T-helper 2 cell treated with Interferon-gamma antibody and Interleukin-4, amounts not matched to agents 5 μg/mL and 100 μg/mL, for 36 hours (primary cell): ENCODE data around the gene TMSB15A.
"Not testable (repeated sequence)": the region's sequence is repeated elsewhere in the genome, so short reads cannot be mapped to it uniquely, and the experiment has no call there.

ENCODE experiments used
- DNase-seq: peaks from one replicate; pipeline ENCODE4 v3.0.0; 2021; ENCODE audit warnings: low spot score
- H3K27ac Mint-ChIP-seq: one replicate; pipeline ENCODE4 v1.8.0; 2021; ENCODE audit warnings: mild to moderate bottlenecking, mixed read lengths
- H3K27me3 Mint-ChIP-seq: one replicate; pipeline ENCODE4 v1.8.0; 2021; ENCODE audit warnings: low read depth, mixed read lengths
- H3K36me3 Mint-ChIP-seq: one replicate; pipeline ENCODE4 v1.8.0; 2021; ENCODE audit warnings: low read depth, mixed read lengths
- H3K4me1 Mint-ChIP-seq: one replicate; pipeline ENCODE4 v1.8.0; 2021; ENCODE audit warnings: low read depth, mixed read lengths
- H3K4me3 Mint-ChIP-seq: one replicate; pipeline ENCODE4 v1.8.0; 2022; ENCODE audit warnings: mild to moderate bottlenecking, moderate library complexity, mixed read lengths
- H3K9me3 Mint-ChIP-seq: one replicate; pipeline ENCODE4 v1.8.0; 2021; ENCODE audit warnings: mixed read lengths

Gene TMSB15A

GRCh38 chrX:102515975-102516941, at the start of gene TMSB15A:
TSS of gene TMSB15A (minus strand) at chrX:102516739.
- Mint-ChIP-seq H3K4me1 (peaks cover 1% of the 10 kb centered on the region), H3K27me3 (peaks cover 28% of the 10 kb centered on the region), H3K36me3 (no peaks in the 10 kb centered on the region), H3K27ac (no peak within 1 kb of the TSS), H3K9me3 (no peaks in the 10 kb centered on the region), H3K4me3 (peak within 1 kb of the TSS; percentile 85)
- DNase-seq = peak; percentile 24

- DNase-seq = no peak
- H3K9me3 Mint-ChIP-seq = no peaks in the 10 kb centered on the region
- H3K27ac Mint-ChIP-seq = no peak overlapping the region
- H3K27me3 Mint-ChIP-seq = peaks cover 2% of the 10 kb centered on the region
- H3K36me3 Mint-ChIP-seq = no peaks in the 10 kb centered on the region
- no peak overlapping the region for H3K4me3 Mint-ChIP-seq
- no peaks in the 10 kb centered on the region for H3K4me1 Mint-ChIP-seq
Measured at GRCh38 chrX:102560423-102561068, 44.0 kb upstream of the TMSB15A start.

GRCh38 chrX:102558607-102559006, 42.1 kb upstream of the TMSB15A start:
- Mint-ChIP-seq H3K27me3 (peaks cover 4% of the 10 kb centered on the region), H3K4me1 (no peaks in the 10 kb centered on the region), H3K9me3 (no peaks in the 10 kb centered on the region), H3K27ac (no peak overlapping the region), H3K36me3 (no peaks in the 10 kb centered on the region), H3K4me3 (no peak overlapping the region)
- DNase-seq = no peak

GRCh38 chrX:102548231-102548630, 31.7 kb upstream of the TMSB15A start:
- Mint-ChIP-seq H3K4me3 (no peak overlapping the region), H3K9me3 (no peaks in the 10 kb centered on the region), H3K36me3 (no peaks in the 10 kb centered on the region), H3K27ac (no peak overlapping the region), H3K27me3 (no peaks in the 10 kb centered on the region), H3K4me1 (peaks cover 5% of the 10 kb centered on the region)
- DNase-seq = no peak

GRCh38 chrX:102546828-102547493, 30.4 kb upstream of the TMSB15A start:
- peaks cover 5% of the 10 kb centered on the region for H3K4me1 Mint-ChIP-seq
- H3K4me3 Mint-ChIP-seq = peak overlapping the region; percentile 85
- DNase-seq = no peak
- no peaks in the 10 kb centered on the region for H3K36me3 Mint-ChIP-seq
- H3K9me3 Mint-ChIP-seq = no peaks in the 10 kb centered on the region
- H3K27me3 Mint-ChIP-seq = no peaks in the 10 kb centered on the region
- no peak overlapping the region for H3K27ac Mint-ChIP-seq

GRCh38 chrX:102546175-102546574, 29.6 kb upstream of the TMSB15A start:
- not testable (repeated sequence) for H3K4me1 Mint-ChIP-seq, H3K27me3 Mint-ChIP-seq, DNase-seq, H3K36me3 Mint-ChIP-seq, H3K9me3 Mint-ChIP-seq, H3K27ac Mint-ChIP-seq
- H3K4me3 Mint-ChIP-seq = peak overlapping the region; percentile 85

GRCh38 chrX:102535958-102536357, 19.4 kb upstream of the TMSB15A start:
- Mint-ChIP-seq H3K27ac (no peak overlapping the region), H3K4me1 (no peaks in the 10 kb centered on the region), H3K36me3 (no peaks in the 10 kb centered on the region), H3K9me3 (no peaks in the 10 kb centered on the region), H3K4me3 (no peak overlapping the region), H3K27me3 (no peaks in the 10 kb centered on the region)
- DNase-seq = no peak

- Mint-ChIP-seq H3K4me3 (peak overlapping the region; percentile 26), H3K27me3 (peaks cover 28% of the 10 kb centered on the region), H3K36me3 (no peaks in the 10 kb centered on the region), H3K4me1 (peaks cover 1% of the 10 kb centered on the region), H3K27ac (no peak overlapping the region), H3K9me3 (no peaks in the 10 kb centered on the region)
- no peak for DNase-seq
Measured at GRCh38 chrX:102517326-102517725, 787 bp upstream of the TMSB15A start.

- H3K4me1 Mint-ChIP-seq = peaks cover 1% of the 10 kb centered on the region
- H3K36me3 Mint-ChIP-seq = no peaks in the 10 kb centered on the region
- DNase-seq = no peak
- H3K4me3 Mint-ChIP-seq = no peak overlapping the region
- H3K27me3 Mint-ChIP-seq = peaks cover 33% of the 10 kb centered on the region
- no peaks in the 10 kb centered on the region for H3K9me3 Mint-ChIP-seq
- no peak overlapping the region for H3K27ac Mint-ChIP-seq
Measured at GRCh38 chrX:102514536-102514935, 2.0 kb downstream of the TMSB15A start.

GRCh38 chrX:102498732-102499131, 17.8 kb downstream of the TMSB15A start:
- Mint-ChIP-seq H3K4me3 (no peak overlapping the region), H3K27me3 (no peaks in the 10 kb centered on the region), H3K27ac (no peak overlapping the region), H3K9me3 (no peaks in the 10 kb centered on the region), H3K4me1 (no peaks in the 10 kb centered on the region), H3K36me3 (no peaks in the 10 kb centered on the region)
- no peak for DNase-seq

GRCh38 chrX:102491766-102492165, 24.8 kb downstream of the TMSB15A start:
- Mint-ChIP-seq H3K4me3 (no peak overlapping the region), H3K4me1 (no peaks in the 10 kb centered on the region), H3K9me3 (no peaks in the 10 kb centered on the region), H3K36me3 (no peaks in the 10 kb centered on the region), H3K27ac (no peak overlapping the region), H3K27me3 (no peaks in the 10 kb centered on the region)
- no peak for DNase-seq

- not testable (repeated sequence) for H3K4me1 Mint-ChIP-seq, H3K36me3 Mint-ChIP-seq, DNase-seq, H3K4me3 Mint-ChIP-seq, H3K27me3 Mint-ChIP-seq, H3K9me3 Mint-ChIP-seq, H3K27ac Mint-ChIP-seq
Measured at GRCh38 chrX:102478765-102479164, 37.8 kb downstream of the TMSB15A start.

GRCh38 chrX:102471762-102472220, 44.7 kb downstream of the TMSB15A start, which contains the start of gene TCP11X2:
TSS of gene TCP11X2 (minus strand) at chrX:102471812.
- DNase-seq, H3K27me3 Mint-ChIP-seq, H3K36me3 Mint-ChIP-seq, H3K4me3 Mint-ChIP-seq, H3K27ac Mint-ChIP-seq, H3K9me3 Mint-ChIP-seq, H3K4me1 Mint-ChIP-seq: not testable (repeated sequence)

GRCh38 chrX:102470215-102470614, 46.3 kb downstream of the TMSB15A start:
- H3K4me3 Mint-ChIP-seq, H3K4me1 Mint-ChIP-seq, H3K36me3 Mint-ChIP-seq, H3K27me3 Mint-ChIP-seq, DNase-seq, H3K9me3 Mint-ChIP-seq, H3K27ac Mint-ChIP-seq: not testable (repeated sequence)
